WI38 (cell line): ENCODE results near the gene HLA-F.

ENCODE experiments used
- H3K4me3 ChIP-seq: 2 replicates; pipeline ENCODE4 v1.5.1; 2011; ENCODE audit warnings: low read depth, mild to moderate bottlenecking, control low read depth, low read length
- CTCF ChIP-seq: IDR thresholded peaks from 2 replicates; pipeline ENCODE4 v1.5.1; 2012; ENCODE audit warnings: low read depth, mild to moderate bottlenecking, control low read depth, low read length

The HLA-F gene

GRCh38 chr6:29705389-29706231 lies 17.6 kb upstream of the HLA-F start:
- no peak overlapping the region for H3K4me3 ChIP-seq
- TF ChIP-seq CTCF, result peak; percentile 36

DNA sequence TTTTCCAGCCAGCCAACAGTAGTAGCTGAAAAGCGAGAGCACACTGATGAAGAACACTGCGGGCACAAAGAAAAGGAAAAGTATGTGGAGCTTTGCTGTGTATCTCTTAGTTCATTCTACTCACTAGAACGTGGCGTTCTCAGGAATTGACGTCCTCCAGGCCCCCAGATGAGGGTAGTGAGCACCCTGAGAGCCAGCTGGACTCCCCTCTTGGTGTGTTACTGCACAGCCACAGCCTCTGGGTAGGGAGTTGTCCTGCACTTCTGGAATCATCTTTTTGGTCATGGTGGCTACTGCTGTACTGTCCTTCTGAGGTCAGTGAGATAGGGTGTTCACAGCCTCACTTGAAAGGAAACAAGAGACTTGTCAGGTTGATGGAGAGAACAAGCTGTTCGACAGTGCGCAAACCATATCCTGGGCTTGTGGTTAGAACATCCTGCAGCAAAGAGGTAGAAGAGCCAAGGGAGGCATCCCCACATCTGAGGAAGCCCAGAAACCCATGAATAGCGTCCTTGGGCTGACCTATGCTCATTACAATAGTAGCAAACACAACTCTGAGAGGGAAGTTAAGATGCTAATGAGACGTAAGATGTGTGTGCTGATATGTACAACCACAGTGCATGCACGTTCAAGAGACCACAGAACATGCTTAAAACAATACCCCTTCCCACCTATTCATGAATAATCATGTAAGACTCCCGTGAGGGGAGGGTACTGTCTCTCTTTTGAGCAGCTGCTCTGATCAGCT lies 14.6 kb upstream of the HLA-F start:
- no peak overlapping the region for H3K4me3 ChIP-seq
- no peak for TF ChIP-seq CTCF

DNA sequence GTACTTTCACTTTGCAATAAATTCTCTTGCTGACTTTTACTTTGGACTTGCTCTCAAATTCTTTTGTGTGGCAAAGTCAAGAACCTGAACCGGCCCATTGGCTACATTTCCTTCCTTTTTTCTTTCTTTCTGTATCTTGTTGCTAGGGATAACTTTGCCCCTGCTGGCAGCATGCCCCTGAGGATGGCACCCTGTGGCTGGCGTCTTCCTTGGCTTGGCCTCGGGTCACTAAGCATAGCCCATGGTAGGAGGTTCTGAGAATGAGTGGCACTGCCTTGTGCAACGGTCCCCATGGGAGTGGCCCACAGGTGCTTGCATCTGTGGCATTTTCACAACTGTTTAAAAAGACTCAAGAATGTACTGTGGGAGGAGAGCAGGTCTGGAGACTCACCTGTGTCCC lies 14.0 kb upstream of the HLA-F start:
- TF ChIP-seq CTCF, result no peak
- H3K4me3 ChIP-seq, result no peak overlapping the region

DNA sequence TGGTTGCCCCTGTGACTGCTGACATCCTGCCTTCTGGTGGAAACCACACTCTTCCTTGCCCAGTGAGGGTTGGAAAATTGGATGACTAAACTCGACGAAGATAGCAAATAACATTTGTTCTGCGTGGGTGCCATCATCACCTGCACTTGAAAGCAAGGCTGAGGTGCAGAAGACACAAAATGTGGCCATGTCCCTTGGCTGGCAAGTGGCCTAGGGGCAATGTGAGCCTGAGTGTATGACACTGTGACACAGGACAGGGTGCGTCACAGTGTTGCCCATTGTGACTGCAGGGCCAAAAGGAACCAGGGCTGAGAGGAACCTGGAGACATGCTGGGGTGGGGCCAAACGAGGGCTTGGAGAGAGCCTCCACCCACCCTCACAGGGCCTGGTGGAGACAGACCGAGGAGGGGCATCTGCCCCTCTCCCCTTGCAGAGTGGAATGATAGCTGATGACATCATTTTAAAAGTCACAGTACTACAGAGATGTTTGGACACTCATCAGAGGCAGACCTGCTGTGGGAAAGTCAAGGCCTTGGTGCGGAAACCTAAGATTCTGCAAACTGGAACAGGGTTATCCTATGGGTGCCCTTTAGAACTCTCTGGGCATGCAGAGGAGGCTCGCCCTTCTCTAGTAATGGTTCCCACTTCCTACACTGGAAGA lies 12.8 kb upstream of the HLA-F start:
- H3K4me3 ChIP-seq, result no peak overlapping the region
- TF ChIP-seq CTCF, result no peak

DNA sequence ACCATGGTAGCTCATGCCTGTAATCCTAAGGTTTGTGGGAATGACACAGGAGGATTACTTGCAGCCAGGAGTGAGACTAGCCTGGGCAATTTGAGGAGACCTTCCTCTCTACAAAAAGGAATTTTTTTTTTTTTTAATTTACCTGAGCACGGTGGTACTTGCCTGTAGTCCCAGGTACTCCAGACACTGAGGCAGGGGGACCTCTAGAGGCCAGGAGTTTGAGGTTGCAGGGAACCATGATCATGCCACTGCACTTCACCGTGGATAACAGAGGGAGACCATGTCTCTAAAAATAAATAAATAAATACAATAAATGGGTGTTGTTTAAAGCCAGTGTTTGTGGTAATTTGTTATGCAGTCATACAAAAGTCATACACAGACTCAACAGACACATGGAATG lies 2.4 kb upstream of the HLA-F start:
- no peak for TF ChIP-seq CTCF

DNA sequence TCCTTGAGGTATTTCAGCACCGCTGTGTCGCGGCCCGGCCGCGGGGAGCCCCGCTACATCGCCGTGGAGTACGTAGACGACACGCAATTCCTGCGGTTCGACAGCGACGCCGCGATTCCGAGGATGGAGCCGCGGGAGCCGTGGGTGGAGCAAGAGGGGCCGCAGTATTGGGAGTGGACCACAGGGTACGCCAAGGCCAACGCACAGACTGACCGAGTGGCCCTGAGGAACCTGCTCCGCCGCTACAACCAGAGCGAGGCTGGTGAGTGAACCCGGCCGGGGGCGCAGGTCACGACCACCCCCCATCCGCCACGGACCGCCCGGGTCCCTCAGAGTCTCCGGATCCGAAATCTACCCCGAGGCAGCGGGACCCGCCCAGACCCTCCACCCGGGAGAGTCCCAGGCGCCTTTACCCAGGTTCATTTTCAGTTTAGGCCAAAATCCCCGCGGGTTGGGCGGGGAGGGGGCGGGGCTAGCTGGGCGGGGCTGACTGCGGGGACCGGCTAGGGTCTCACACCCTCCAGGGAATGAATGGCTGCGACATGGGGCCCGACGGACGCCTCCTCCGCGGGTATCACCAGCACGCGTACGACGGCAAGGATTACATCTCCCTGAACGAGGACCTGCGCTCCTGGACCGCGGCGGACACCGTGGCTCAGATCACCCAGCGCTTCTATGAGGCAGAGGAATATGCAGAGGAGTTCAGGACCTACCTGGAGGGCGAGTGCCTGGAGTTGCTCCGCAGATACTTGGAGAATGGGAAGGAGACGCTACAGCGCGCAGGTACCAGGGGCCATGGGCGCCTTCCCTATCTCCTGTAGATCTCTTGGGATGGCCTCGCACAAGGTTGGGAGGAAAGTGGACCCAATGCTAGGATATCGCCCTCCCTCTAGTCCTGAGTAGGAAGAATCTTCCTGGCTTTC lies 693 bp downstream of the HLA-F start:
- no peak for TF ChIP-seq CTCF
- 0 out of 2 replicates have a peak overlapping the region, but pooled peaks have one; percentile 22 for H3K4me3 ChIP-seq

More for the DNA sequence above, 2.4 kb upstream of the HLA-F start:
- H3K4me3 ChIP-seq, result no peak overlapping the region
